SK-N-SH (cell line): ENCODE measurements around the gene EPB41L4B. TPM values are rescaled to one million over a fixed set of nuclear protein-coding genes. Genes with fewer than 3 reads are reported as not detected.

Source experiments
- CTCF ChIA-PET: fragments of 300-600, 350-600 bp; formaldehyde crosslinking; extraction: SDS; loops from one replicate; lab custom pipeline; 2021; lab: Yijun Ruan, JAX
- POLR2A ChIA-PET: fragments of 350-600 bp; sonication (Branson Sonifier 250); formaldehyde crosslinking; extraction: SDS; loops from one replicate; lab custom pipeline; 2020; ENCODE audit warnings: antibody characterized with exemption, inconsistent platforms; lab: Yijun Ruan, JAX
- DNase-seq: peaks from one replicate; pipeline ENCODE4 v3.0.0; 2012
- H2AFZ ChIP-seq: fragments of 200-600 bp; sonication (generic); 2 replicates; pipeline ENCODE4 v1.8.1; 2016; ENCODE audit warnings: antibody characterized with exemption, mild to moderate bottlenecking, low read depth
- H3F3A ChIP-seq: fragments of 200-600 bp; sonication (generic); replicated peaks from 2 replicates; pipeline ENCODE3; 2016; ENCODE audit warnings: antibody characterized with exemption, mild to moderate bottlenecking; ENCODE audit not compliant: insufficient read depth
- H3K27ac ChIP-seq, 2 experiments: fragments of 200-500 bp in 1 of 2; fragments of 200-600 bp in 1 of 2; sonication (Bioruptor generic) in 1 of 2; sonication (generic), shearing (Covaris generic) in 1 of 2; 2 replicates each; pipeline versions ENCODE4 v1.5.1 to v1.6.1; 2014 to 2016; ENCODE audit warnings: low read depth in 2 of 2, inconsistent platforms in 1 of 2, low read length in 1 of 2, mild to moderate bottlenecking in 1 of 2, mixed read lengths in 1 of 2
- H3K27me3 ChIP-seq: fragments of 200-600 bp; sonication (generic), shearing (Covaris generic); 2 replicates; pipeline ENCODE4 v1.6.1; 2016; ENCODE audit warnings: mixed run types; ENCODE audit not compliant: insufficient read depth
- H3K36me3 ChIP-seq, 2 experiments: fragments of 200-500 bp in 1 of 2; fragments of 200-600 bp in 1 of 2; sonication (Bioruptor generic) in 1 of 2; sonication (generic) in 1 of 2; replicated peaks in 1 of 2; 2 replicates each; pipeline versions ENCODE3 to v1.5.1; 2014 to 2016; ENCODE audit warnings: low read length in 1 of 2, mild to moderate bottlenecking in 1 of 2; ENCODE audit not compliant: insufficient read depth in 2 of 2, control insufficient read depth in 1 of 2
- H3K4me1 ChIP-seq, 2 experiments: fragments of 200-500 bp in 1 of 2; fragments of 200-600 bp in 1 of 2; sonication (Bioruptor generic) in 1 of 2; sonication (generic), shearing (Covaris generic) in 1 of 2; 2 replicates each; pipeline versions ENCODE4 v1.5.1 to v1.6.1; 2014 to 2016; ENCODE audit warnings: low read depth in 1 of 2, low read length in 1 of 2, mixed run types in 1 of 2; ENCODE audit not compliant: insufficient read depth in 2 of 2, control insufficient read depth in 1 of 2
- H3K4me2 ChIP-seq: fragments of 200-600 bp; sonication (generic), shearing (Covaris generic); 2 replicates; pipeline ENCODE4 v1.6.1; 2017; ENCODE audit warnings: mixed run types
- H3K4me3 ChIP-seq, 2 experiments: fragments of 200-500 bp in 1 of 2; fragments of 200-600 bp in 1 of 2; sonication (Bioruptor generic) in 1 of 2; sonication (generic), shearing (Covaris generic) in 1 of 2; 2 replicates each; pipeline versions ENCODE4 v1.5.1 to v1.8.1; 2014 to 2016; ENCODE audit warnings: low read depth in 2 of 2, inconsistent platforms in 1 of 2, low read length in 1 of 2, mild to moderate bottlenecking in 1 of 2, mixed read lengths in 1 of 2, moderate library complexity in 1 of 2
- H3K79me2 ChIP-seq: fragments of 200-600 bp; sonication (generic); 2 replicates; pipeline ENCODE4 v1.8.1; 2017; ENCODE audit warnings: mild to moderate bottlenecking; ENCODE audit not compliant: insufficient read depth
- H3K9ac ChIP-seq: fragments of 200-600 bp; sonication (generic); 2 replicates; pipeline ENCODE4 v1.6.1; 2017; ENCODE audit warnings: mixed run types
- H3K9me2 ChIP-seq: fragments of 200-600 bp; sonication (generic); 2 replicates; pipeline ENCODE4 v1.6.1; 2017; ENCODE audit warnings: mixed run types
- H3K9me3 ChIP-seq: fragments of 200-600 bp; sonication (generic); 2 replicates; pipeline ENCODE4 v1.6.1; 2017; ENCODE audit warnings: mixed run types, mild to moderate bottlenecking, moderate library complexity
- H4K20me1 ChIP-seq: fragments of 200-600 bp; sonication (generic); 2 replicates; pipeline ENCODE4 v1.6.1; 2017; ENCODE audit warnings: mild to moderate bottlenecking, mixed run types; ENCODE audit not compliant: insufficient read depth
- CHD2 ChIP-seq: fragments of 150-350 bp; IDR thresholded peaks from 2 replicates; pipeline ENCODE4 v1.6.1; 2018; ENCODE audit warnings: low read length; ENCODE audit not compliant: partially characterized antibody
- EP300 ChIP-seq, 2 experiments: IDR thresholded peaks; 2 replicates each; pipeline versions ENCODE4 v1.4.0 to v1.6.1; 2012; ENCODE audit warnings: borderline replicate concordance in 1 of 2, low read depth in 1 of 2, low read length in 1 of 2
- EZH2phosphoT487 ChIP-seq: fragments of 200-600 bp; sonication (generic); IDR thresholded peaks from 2 replicates; pipeline ENCODE4 v1.6.1; 2017; ENCODE audit warnings: low read depth, mixed run types, mild to moderate bottlenecking, antibody characterized with exemption, moderate library complexity, borderline replicate concordance
- FOXM1 ChIP-seq: IDR thresholded peaks from 2 replicates; pipeline ENCODE4 v1.4.0; 2012; ENCODE audit warnings: low read depth, mild to moderate bottlenecking
- GABPA ChIP-seq: IDR thresholded peaks from 2 replicates; pipeline ENCODE4 v1.4.0; 2012; ENCODE audit warnings: low read depth, mild to moderate bottlenecking
- GATA2 ChIP-seq: sonication (generic); formaldehyde crosslinking; IDR thresholded peaks from 2 replicates; pipeline ENCODE4 v1.5.0; 2020; ENCODE audit warnings: mild to moderate bottlenecking, missing genetic modification reagents
- MAX ChIP-seq: IDR thresholded peaks from 2 replicates; pipeline ENCODE4 v1.4.0; 2012; ENCODE audit warnings: low read depth
- MEF2A ChIP-seq: IDR thresholded peaks from 2 replicates; pipeline ENCODE4 v1.4.0; 2012; ENCODE audit warnings: low read depth, borderline replicate concordance
- MXI1 ChIP-seq: IDR thresholded peaks from 2 replicates; pipeline ENCODE4 v1.6.1; 2012; ENCODE audit warnings: mild to moderate bottlenecking, low read depth, low read length, improper control_type of control experiment
- NFIC ChIP-seq: IDR thresholded peaks from 2 replicates; pipeline ENCODE4 v1.4.0; 2012; ENCODE audit warnings: borderline replicate concordance
- PBX3 ChIP-seq: IDR thresholded peaks from 2 replicates; pipeline ENCODE4; 2012
- RAD21 ChIP-seq: IDR thresholded peaks from 2 replicates; pipeline ENCODE4 v1.6.1; 2012; ENCODE audit warnings: mild to moderate bottlenecking, low read length
- REST ChIP-seq: IDR thresholded peaks from 2 replicates; pipeline ENCODE4 v1.6.1; 2012; ENCODE audit warnings: mild to moderate bottlenecking, low read depth, low read length, moderate library complexity
- RFX5 ChIP-seq: IDR thresholded peaks from 2 replicates; pipeline ENCODE4 v1.6.1; 2012; ENCODE audit warnings: mild to moderate bottlenecking, improper control_type of control experiment, low read length
- RXRA ChIP-seq: IDR thresholded peaks from 2 replicates; pipeline ENCODE4 v1.4.0; 2012; ENCODE audit warnings: low read depth, mild to moderate bottlenecking, borderline replicate concordance
- TEAD4 ChIP-seq: IDR thresholded peaks from 2 replicates; pipeline ENCODE4 v1.4.0; 2012; ENCODE audit warnings: mild to moderate bottlenecking, borderline replicate concordance; ENCODE audit not compliant: insufficient read depth
- USF1 ChIP-seq: IDR thresholded peaks from 2 replicates; pipeline ENCODE4 v1.4.0; 2012; ENCODE audit warnings: low read depth, borderline replicate concordance
- USF2 ChIP-seq: fragments of 150-350 bp; IDR thresholded peaks from 2 replicates; pipeline ENCODE4 v1.6.1; 2017; ENCODE audit warnings: antibody characterized with exemption, low read length, low read depth, borderline replicate concordance
- YY1 ChIP-seq: IDR thresholded peaks from 2 replicates; pipeline ENCODE4 v1.4.0; 2012; ENCODE audit warnings: low read depth, mild to moderate bottlenecking
- WGBS: methylation state at CpG from one replicate; pipeline ENCODE4 v1.1.6; 2017; ENCODE audit warnings: low lambda C conversion rate; 5-methylcytosine and 5-hydroxymethylcytosine counted together
- polyA plus RNA-seq, 3 experiments: library from polyadenylated mRNA; depleted of rRNA; stranded (reverse); fragments of >200 nt; gene quantifications; 2 replicates each; pipeline ENCODE4 v1.2.3, GENCODE V29; 2012

Gene EPB41L4B
- polyA plus RNA-seq, 1 of the 3 experiments (the other 2 are of a cell fraction), result 0.59 TPM

GRCh38 chr9:109149089-109149488 lies 171.8 kb downstream of the EPB41L4B start:
- Histone ChIP-seq H3K27ac (no peak overlapping the region), H3K9me2 (no peaks in the 10 kb centered on the region), H2AFZ (no peak overlapping the region), H3K9me3 (no peaks in the 10 kb centered on the region), H3K9ac (no peak overlapping the region), H3K36me3 (no peaks in the 10 kb centered on the region), H3F3A (no peaks in the 10 kb centered on the region), H3K4me3 (no peak overlapping the region), H3K79me2 (no peaks in the 10 kb centered on the region), H3K4me2 (no peak overlapping the region), H3K27me3 (no peaks in the 10 kb centered on the region), H3K4me1 (no peaks in the 10 kb centered on the region; a peak in 1 of 4 replicates), H4K20me1 (no peaks in the 10 kb centered on the region)
- no peak for DNase-seq
- TF ChIP-seq MEF2A (no peak), TEAD4 (no peak), RAD21 (no peak), MXI1 (no peak), USF2 (no peak), RXRA (no peak), GABPA (no peak), EZH2phosphoT487 (no peak), MAX (no peak), EP300 (IDR thresholded peaks at IDR 0.05; ENCODE audit: borderline replicate concordance in 1 of 2, low read depth in 1 of 2, low read length in 1 of 2) (no peak)
- WGBS, result 75% methylated on average over 5 of the region's 5 CpGs
- ChIA-PET CTCF (no interaction called here), POLR2A (no interaction called here)

- DNase-seq, result no peak
- POLR2A ChIA-PET, result no interaction called here
- H3K27me3 ChIP-seq, result no peaks in the 10 kb centered on the region
- no peaks in the 10 kb centered on the region for H3K36me3 ChIP-seq
- peaks cover 0 to 3% of the 10 kb centered on the region in 2 experiments; a peak in 1 of 4 replicates for H3K4me1 ChIP-seq
- H3K79me2 ChIP-seq, result no peaks in the 10 kb centered on the region
- no peaks in the 10 kb centered on the region for H3F3A ChIP-seq
- H4K20me1 ChIP-seq, result no peaks in the 10 kb centered on the region
- no peaks in the 10 kb centered on the region for H3K9me2 ChIP-seq
- no peak overlapping the region for H3K4me2 ChIP-seq
- H3K9ac ChIP-seq, result no peak overlapping the region
- no peaks in the 10 kb centered on the region for H3K9me3 ChIP-seq
- H3K27ac ChIP-seq, result no peak overlapping the region
- 86% methylated on average over 6 of the region's 6 CpGs for WGBS
- CTCF ChIA-PET, result interaction anchor here (0.9 to 1.2 kb wide), 2 partner anchors 10 to 38 kb away, joined by 3 read pairs; no protein-coding TSS in a partner anchor
- TF ChIP-seq RXRA, result no peak
- no peak for TF ChIP-seq PBX3
- no peak for TF ChIP-seq USF1
- no peak for TF ChIP-seq MEF2A
- no peak for TF ChIP-seq FOXM1
- TF ChIP-seq MXI1, result no peak
- TF ChIP-seq RFX5, result no peak
- no peak for TF ChIP-seq REST
- no peak for TF ChIP-seq YY1
- no peak for TF ChIP-seq GATA2
- TF ChIP-seq NFIC, result no peak
- TF ChIP-seq CHD2, result no peak
- no peak overlapping the region for H2AFZ ChIP-seq
- no peak overlapping the region for H3K4me3 ChIP-seq
Observed at GRCh38 chr9:109145051-109145450, 175.8 kb downstream of the EPB41L4B start.
